HG03280 (cell line): ENCODE data around the gene VEGFB.

Experiments used
- ATAC-seq: cut with Tn5 transposase; IDR thresholded peaks from one replicate; pipeline ENCODE4 v1.9.1; 2021; ENCODE audit warnings: mild to moderate bottlenecking, moderate library complexity; ENCODE audit not compliant: unreplicated experiment

Gene VEGFB

GRCh38 chr11:64230171-64230984 is 4.0 kb upstream of the VEGFB start, which contains the start of gene DNAJC4:
Gene DNAJC4, plus strand, starts transcription at chr11:64230548. Its CDS starts 307 bp downstream, at chr11:64230855.
- peak; percentile 53 for ATAC-seq

GRCh38 chr11:64230985-64231365 is 3.4 kb upstream of the VEGFB start:
- no peak for ATAC-seq

DNA sequence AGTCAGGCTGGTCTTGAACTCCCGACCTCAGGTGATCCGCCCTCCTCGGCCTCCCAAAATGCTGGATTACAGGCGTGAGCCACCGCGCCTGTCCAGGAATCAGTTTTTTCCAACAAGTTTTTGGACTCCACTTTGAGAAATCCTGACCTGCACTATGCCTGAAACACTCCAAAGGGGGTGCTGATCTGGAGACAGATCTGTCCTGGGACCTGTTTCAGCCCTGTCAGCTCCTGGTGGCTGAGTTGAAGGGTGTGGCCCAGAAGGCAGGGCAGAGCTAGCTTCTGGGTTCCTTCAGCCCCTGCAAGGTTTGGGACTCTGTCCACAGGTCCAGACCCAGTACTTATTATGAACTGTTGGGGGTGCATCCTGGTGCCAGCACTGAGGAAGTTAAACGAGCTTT is 2.8 kb upstream of the VEGFB start:
- ATAC-seq, result no peak

- no peak for ATAC-seq
Measured at GRCh38 chr11:64232182-64232966, 2.0 kb upstream of the VEGFB start.

DNA sequence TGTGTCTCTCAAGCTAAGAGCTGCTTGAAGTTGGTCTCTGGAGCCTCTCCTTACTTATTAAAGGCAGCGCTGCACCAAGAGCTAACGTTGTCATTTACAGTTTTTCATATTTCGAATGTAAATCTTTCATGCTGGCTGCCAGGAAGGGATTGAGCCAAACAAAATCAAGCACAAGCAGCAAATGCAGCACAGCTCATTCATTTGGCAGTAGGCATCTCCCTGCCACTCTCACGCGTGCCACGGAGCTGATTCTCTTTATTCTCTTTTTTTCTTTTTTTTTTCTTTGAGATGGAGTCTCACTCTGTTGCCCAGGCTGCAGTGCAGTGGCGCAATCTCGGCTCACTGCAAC is 1.4 kb upstream of the VEGFB start:
- ATAC-seq, result no peak

GRCh38 chr11:64234647-64235379 is 429 bp downstream of the VEGFB start:
- peak; percentile 17 for ATAC-seq

GRCh38 chr11:64235437-64236161 is 1.2 kb downstream of the VEGFB start:
- ATAC-seq, result no peak

- no peak for ATAC-seq
Measured at GRCh38 chr11:64237484-64237951, 3.1 kb downstream of the VEGFB start.

DNA sequence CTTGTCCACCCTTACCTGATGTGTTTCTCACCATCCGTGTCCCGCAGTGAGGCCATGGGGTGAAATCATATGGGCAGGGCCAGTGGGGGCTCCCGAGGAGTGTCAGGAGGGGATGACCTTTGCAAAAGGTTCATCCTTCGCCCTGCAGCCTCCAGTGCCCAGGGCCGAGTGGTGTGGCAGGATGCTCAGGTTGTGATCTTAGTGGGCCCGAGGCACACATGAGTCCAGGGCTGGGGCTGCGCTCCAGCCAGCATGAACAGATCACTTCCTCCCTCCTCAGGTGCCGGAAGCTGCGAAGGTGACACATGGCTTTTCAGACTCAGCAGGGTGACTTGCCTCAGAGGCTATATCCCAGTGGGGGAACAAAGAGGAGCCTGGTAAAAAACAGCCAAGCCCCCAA is 3.7 kb downstream of the VEGFB start:
- ATAC-seq, result no peak

- ATAC-seq, result no peak
Measured at GRCh38 chr11:64238999-64239398, 4.6 kb downstream of the VEGFB start.

DNA sequence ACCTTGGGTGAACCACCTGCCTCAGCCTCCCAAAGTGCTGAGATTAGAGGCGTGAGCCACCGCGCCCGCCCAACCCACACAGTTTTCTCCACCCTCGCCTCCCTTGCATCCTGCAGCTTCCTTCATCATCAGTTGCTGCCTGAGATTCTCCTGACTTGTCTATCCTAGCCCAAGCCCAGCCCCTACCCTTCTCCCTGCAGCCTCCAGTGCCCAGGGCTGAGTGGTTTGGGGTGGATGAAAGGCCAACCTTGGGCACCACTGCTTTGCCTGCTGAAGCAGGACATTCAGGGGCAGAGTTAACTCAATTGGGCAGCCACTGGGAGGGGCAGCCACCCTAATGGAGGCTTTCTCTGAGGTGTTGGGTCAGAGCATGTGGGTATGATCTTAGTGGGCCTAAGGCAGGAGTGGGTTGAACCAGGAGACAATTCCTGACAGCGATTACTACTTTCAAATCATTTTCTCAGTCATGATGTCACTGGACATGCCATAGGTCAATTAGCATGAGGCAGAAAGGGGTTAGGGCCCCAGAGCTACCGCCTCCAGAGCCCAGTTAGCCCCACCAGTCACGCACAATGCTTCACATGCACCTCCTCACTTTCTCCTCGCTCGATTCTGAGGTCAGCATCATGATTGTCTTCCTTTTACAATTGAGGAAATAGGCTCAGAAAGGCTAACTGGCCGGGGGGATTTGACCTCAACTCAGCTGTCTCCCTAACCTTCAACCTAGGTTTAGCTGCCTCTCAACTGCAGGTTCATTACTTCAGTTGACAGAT is 5.5 kb downstream of the VEGFB start:
- ATAC-seq, result peak; percentile 17

- peak; percentile 47 for ATAC-seq
Measured at GRCh38 chr11:64240435-64241240, 6.3 kb downstream of the VEGFB start, which contains the start of gene FKBP2. Gene FKBP2, plus strand, starts transcription at chr11:64241095. Its CDS starts 1,293 bp downstream, at chr11:64242388.

DNA sequence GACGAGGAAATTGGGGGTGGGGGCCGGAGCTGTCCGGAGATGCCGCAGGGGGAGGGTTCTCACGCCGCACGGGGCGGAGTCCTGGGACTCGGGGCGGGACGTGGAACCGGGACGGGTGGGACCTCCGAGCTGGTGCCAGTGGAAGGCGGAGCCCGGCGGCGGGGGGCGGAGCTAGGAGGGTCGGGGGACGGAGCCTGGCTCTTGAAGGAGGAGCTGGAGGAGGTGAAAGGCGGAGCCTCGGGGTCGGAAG is 6.8 kb downstream of the VEGFB start:
- no peak for ATAC-seq

GRCh38 chr11:64241491-64242374 is 7.3 kb downstream of the VEGFB start:
- ATAC-seq, result peak; percentile 55

GRCh38 chr11:64243236-64243854 is 9.0 kb downstream of the VEGFB start:
- no peak for ATAC-seq

DNA sequence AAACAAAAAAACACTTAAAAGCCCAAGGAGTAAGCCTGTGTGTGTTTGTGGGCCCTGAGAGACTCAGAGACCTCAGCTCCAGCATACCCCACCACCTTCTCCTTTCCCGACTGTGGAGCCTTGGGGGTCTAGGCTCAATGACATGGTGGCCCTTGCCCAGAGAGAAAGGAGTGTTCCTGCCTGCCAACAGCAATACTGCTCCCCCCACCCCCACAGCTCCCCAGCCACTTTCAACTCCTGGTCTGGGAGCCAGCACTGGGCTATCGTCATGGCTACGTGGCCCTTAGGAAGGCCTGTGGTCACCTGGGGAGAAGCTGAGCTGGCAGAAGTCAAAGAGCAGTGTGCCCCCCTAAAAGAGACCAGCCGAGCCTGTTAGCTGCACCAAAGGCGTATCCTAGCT is 9.7 kb downstream of the VEGFB start:
- ATAC-seq, result no peak

GRCh38 chr11:64244966-64245365 is 10.6 kb downstream of the VEGFB start:
- ATAC-seq, result no peak

- ATAC-seq, result no peak
Measured at GRCh38 chr11:64245401-64245796, 11.0 kb downstream of the VEGFB start.
